HUES6 (cell line): ENCODE data around the gene TXNIP.
A peak's percentile ranks its signal among the peaks of the same experiment; 100 is the strongest.
"Not testable (repeated sequence)": the region's sequence is repeated elsewhere in the genome, so short reads cannot be mapped to it uniquely, and the experiment has no call there.

Source experiments
- H3K27ac ChIP-seq: 2 replicates; pipeline ENCODE4 v1.7.0; 2013; ENCODE audit warnings: low read depth, mild to moderate bottlenecking, low read length, inconsistent platforms
- H3K27me3 ChIP-seq: 2 replicates; pipeline ENCODE4 v1.6.1; 2013; ENCODE audit warnings: low read length; ENCODE audit not compliant: control insufficient read depth, insufficient read depth
- H3K36me3 ChIP-seq: 2 replicates; pipeline ENCODE4 v1.6.1; 2013; ENCODE audit warnings: low read length; ENCODE audit not compliant: control insufficient read depth, insufficient read depth
- H3K4me1 ChIP-seq: 2 replicates; pipeline ENCODE4 v1.6.1; 2013; ENCODE audit warnings: low read length; ENCODE audit not compliant: control insufficient read depth, insufficient read depth
- H3K4me3 ChIP-seq: 2 replicates; pipeline ENCODE4 v1.5.1; 2013; ENCODE audit warnings: low read depth, low read length
- H3K9ac ChIP-seq: one replicate; pipeline ENCODE4 v1.6.1; 2013; ENCODE audit warnings: mild to moderate bottlenecking, low read length
- H3K9me3 ChIP-seq: 2 replicates; pipeline ENCODE4 v1.6.1; 2013; ENCODE audit warnings: low read depth, low read length; ENCODE audit not compliant: control insufficient read depth, insufficient read depth

Gene TXNIP, protein sequence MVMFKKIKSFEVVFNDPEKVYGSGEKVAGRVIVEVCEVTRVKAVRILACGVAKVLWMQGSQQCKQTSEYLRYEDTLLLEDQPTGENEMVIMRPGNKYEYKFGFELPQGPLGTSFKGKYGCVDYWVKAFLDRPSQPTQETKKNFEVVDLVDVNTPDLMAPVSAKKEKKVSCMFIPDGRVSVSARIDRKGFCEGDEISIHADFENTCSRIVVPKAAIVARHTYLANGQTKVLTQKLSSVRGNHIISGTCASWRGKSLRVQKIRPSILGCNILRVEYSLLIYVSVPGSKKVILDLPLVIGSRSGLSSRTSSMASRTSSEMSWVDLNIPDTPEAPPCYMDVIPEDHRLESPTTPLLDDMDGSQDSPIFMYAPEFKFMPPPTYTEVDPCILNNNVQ

DNA sequence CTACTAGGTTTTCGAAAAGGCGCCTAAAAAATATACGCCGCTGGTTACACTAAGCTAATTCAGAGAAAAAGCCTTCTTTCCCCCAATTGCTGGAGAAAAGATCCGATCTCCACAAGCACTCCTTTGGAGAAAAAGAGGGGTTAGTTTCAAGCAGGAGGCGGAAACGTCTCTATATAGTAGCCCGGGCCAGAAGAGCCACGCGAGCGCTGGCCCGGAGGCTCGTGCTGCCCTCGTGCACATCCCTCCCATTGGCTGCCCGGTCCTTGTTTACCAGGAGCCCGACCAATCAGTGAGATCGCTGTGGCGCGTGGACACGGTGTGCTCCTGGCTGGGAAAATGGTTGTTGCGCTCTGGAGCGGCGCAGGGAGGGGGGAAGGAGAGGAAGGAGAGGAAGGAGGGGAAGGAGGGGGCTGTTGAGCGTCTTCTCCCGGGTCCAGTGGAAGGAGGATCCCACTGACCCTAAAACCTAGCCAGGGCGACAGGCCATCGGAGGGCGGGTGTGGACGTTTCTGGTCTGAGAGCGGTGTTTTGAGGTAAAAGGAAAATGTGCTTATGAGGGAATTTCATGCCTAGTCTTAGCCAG is at the start of gene TXNIP:
Gene TXNIP (minus strand): TSS at position 147 of the 583 bp plus-strand sequence. CDS start 313 bp downstream, outside the sequence.
- Histone ChIP-seq H3K9me3 (no peaks in the 10 kb centered on the region), H3K36me3 (peaks cover 30% of the 10 kb centered on the region), H3K27ac (peak within 1 kb of the TSS; percentile 81), H3K27me3 (no peaks in the 10 kb centered on the region), H3K4me3 (peak within 1 kb of the TSS; percentile 96), H3K4me1 (peaks cover 23% of the 10 kb centered on the region), H3K9ac (peak within 1 kb of the TSS; percentile 94)

DNA sequence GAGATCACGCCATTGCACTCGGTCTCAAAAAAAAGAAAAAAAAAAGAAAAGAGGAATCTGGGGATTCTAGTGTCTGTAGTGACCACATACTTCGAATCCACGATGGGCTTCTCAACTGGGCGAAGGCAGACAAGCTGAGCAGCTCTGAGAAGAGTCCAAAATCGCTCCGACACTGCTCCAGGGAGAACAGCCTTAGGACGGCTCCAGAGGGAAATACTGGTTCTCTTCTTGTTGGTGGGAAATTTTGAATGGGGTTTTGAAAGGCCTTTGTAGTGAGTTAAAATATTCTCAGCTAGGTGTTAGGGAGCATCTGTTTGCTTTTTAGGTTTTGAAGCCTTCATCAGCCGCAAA is 43.4 kb upstream of the TXNIP start:
- Histone ChIP-seq H3K9me3 (no peaks in the 10 kb centered on the region), H3K9ac (no peak overlapping the region), H3K4me1 (peaks cover 1% of the 10 kb centered on the region; the same call in 1 of the 2 replicates), H3K27me3 (no peaks in the 10 kb centered on the region), H3K27ac (0 out of 2 replicates have a peak overlapping the region, but pooled peaks have one; percentile 6), H3K4me3 (peak overlapping the region; percentile 84), H3K36me3 (no peaks in the 10 kb centered on the region)

- no peaks in the 10 kb centered on the region for H3K9me3 ChIP-seq
Measured at GRCh38 chr1:146036965-146037646, 40.7 kb upstream of the TXNIP start.

DNA sequence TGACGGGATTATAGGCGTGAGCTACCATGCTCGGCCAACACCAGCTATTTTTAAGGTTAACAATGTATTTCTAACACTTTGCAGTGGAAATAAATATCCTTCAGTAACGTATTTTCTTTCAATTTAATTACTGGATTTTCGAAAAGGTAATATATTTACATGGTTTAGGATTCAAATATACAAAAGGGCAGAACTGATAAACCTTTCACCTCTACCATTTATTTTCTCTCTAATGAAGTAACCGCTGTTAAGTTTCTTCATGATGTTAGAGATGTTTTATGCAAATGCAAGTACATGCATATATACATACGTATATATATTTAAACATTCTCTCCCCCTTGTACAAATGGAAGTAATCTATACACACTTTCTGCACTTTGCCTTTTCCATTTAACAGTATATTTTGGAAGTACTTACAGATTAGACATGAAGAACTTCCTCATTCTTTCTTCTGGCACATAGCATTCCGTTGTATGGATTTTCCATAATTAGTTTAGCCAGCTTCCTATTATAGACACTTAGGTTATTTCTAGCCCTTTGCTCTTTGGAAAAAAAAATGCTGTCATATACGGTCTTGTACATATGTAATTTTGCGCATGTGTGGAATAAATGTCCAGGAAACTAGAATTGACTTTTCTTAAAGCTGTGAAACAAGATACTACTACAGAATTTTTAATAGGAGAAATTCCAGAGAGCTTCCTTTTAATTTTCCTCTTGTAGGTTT is 40.0 kb upstream of the TXNIP start:
- H3K4me3 ChIP-seq, result peak overlapping the region; percentile 84
- H3K9me3 ChIP-seq, result no peaks in the 10 kb centered on the region
- H3K4me1 ChIP-seq, result peaks cover 3% of the 10 kb centered on the region; the same call in 1 of the 2 replicates
- no peaks in the 10 kb centered on the region for H3K36me3 ChIP-seq
- no peak overlapping the region for H3K27ac ChIP-seq
- no peaks in the 10 kb centered on the region for H3K27me3 ChIP-seq
- peak overlapping the region; percentile 63 for H3K9ac ChIP-seq

More at GRCh38 chr1:146036965-146037646, 40.7 kb upstream of the TXNIP start:
- H3K4me1 ChIP-seq, result peaks cover 3% of the 10 kb centered on the region; the same call in 1 of the 2 replicates
- H3K4me3 ChIP-seq, result peak overlapping the region; percentile 84
- peak overlapping the region; percentile 84 for H3K9ac ChIP-seq
- no peaks in the 10 kb centered on the region for H3K36me3 ChIP-seq
- H3K27ac ChIP-seq, result peak overlapping the region; percentile 61; the same call in 1 of the 2 replicates
- no peaks in the 10 kb centered on the region for H3K27me3 ChIP-seq

DNA sequence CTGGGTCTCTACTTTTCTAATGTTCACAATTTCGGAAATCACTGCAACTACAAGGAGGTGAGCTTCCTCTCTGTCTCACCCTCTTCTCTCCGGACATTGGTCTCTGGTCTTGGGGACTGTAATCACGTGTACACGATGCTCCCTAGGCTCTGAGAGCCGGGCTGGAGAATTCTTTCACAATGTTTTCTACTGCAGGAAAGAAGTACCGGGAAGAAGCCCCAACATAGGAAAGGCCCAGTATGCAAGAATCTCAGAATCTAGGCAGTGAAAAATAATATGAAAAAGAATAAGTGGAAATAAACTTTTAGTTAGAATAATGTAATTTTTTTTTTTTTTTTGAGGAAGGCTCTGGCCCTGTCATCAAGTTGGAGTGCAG is 38.7 kb upstream of the TXNIP start:
- Histone ChIP-seq H3K36me3 (no peaks in the 10 kb centered on the region), H3K9ac (no peak overlapping the region), H3K27ac (no peak overlapping the region), H3K4me1 (peaks cover 3% of the 10 kb centered on the region; the same call in 1 of the 2 replicates), H3K4me3 (peak overlapping the region; percentile 84), H3K9me3 (no peaks in the 10 kb centered on the region), H3K27me3 (no peaks in the 10 kb centered on the region)

DNA sequence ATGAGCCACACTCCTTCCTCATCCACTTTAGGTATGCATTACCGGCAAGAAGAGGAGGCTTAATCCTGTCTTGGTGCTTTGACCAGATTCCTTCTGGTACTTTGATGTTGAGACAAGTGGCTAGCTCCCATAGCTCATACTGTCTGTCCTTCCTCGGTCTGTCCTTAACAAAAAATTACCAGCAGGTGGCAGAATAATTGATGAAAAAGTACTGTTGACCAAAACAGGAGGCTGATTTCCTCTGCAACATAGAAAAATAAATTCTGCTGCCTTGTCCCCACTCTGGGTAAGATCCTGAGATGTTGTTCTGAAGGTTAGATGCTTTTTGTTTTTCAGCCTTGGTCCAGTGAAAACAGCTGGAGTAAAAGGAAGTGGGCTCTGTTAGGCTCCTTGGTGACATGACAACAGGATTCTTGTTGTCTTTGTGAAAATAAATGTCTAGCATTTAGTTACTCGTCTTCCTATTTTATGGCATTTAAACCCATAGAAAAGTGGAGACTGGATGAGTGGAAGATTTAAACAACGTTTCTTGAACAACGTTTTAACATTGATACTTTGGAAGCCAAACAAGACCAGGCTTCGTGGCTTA is 36.3 kb upstream of the TXNIP start:
- Histone ChIP-seq H3K9me3 (no peaks in the 10 kb centered on the region), H3K36me3 (no peaks in the 10 kb centered on the region), H3K27me3 (no peaks in the 10 kb centered on the region), H3K4me3 (no peak overlapping the region), H3K9ac (no peak overlapping the region), H3K27ac (no peak overlapping the region), H3K4me1 (peaks cover 3% of the 10 kb centered on the region; the same call in 1 of the 2 replicates)

GRCh38 chr1:146031476-146031875 is 35.1 kb upstream of the TXNIP start:
- H3K4me3 ChIP-seq, result no peak overlapping the region
- H3K9ac ChIP-seq, result no peak overlapping the region
- no peaks in the 10 kb centered on the region for H3K27me3 ChIP-seq
- H3K4me1 ChIP-seq, result peaks cover 3% of the 10 kb centered on the region; the same call in 1 of the 2 replicates
- no peaks in the 10 kb centered on the region for H3K36me3 ChIP-seq
- no peak overlapping the region for H3K27ac ChIP-seq
- H3K9me3 ChIP-seq, result no peaks in the 10 kb centered on the region

GRCh38 chr1:146029117-146029516 is 32.7 kb upstream of the TXNIP start:
- Histone ChIP-seq H3K9ac (no peak overlapping the region), H3K4me3 (no peak overlapping the region), H3K9me3 (no peaks in the 10 kb centered on the region), H3K36me3 (no peaks in the 10 kb centered on the region), H3K4me1 (no peaks in the 10 kb centered on the region), H3K27me3 (no peaks in the 10 kb centered on the region), H3K27ac (no peak overlapping the region)

GRCh38 chr1:146026650-146027049 is 30.3 kb upstream of the TXNIP start:
- H3K4me1 ChIP-seq, H3K27ac ChIP-seq, H3K9me3 ChIP-seq, H3K27me3 ChIP-seq, H3K36me3 ChIP-seq, H3K9ac ChIP-seq, H3K4me3 ChIP-seq: not testable (repeated sequence)

DNA sequence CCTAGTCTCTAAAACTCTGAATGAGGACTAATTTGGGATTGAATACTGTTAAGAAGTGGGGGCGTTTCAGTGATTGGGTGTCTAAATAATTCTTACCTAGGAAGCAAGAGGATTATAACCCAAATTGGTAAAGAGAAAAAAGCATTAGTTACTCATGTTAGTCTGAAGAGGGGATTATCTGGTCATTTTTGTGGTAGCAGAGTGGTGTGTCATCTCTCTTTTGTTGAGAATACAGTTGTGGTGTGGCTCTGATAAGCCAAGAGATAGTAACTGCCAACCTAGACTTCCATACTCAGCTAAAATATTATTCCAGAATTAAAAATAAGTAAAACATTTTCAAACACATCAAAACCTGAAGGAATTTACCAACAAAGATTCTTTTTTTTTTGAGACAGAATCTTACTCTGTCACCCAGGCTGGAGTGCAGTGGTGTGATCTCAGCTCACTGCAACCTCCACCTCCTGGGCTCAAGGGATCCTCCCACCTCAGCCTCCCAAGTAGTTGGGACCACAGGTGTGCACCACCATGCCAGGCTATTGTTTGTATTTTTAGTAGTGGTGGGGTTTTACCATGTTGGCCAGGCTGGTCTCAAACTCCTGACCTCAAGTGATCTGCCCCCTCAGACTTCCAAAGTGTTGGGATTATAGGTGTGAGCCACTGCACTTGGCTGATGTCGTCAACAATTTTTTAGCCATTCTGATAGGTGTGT is 29.6 kb upstream of the TXNIP start:
- not testable (repeated sequence) for H3K27me3 ChIP-seq, H3K36me3 ChIP-seq, H3K4me1 ChIP-seq, H3K9me3 ChIP-seq, H3K9ac ChIP-seq, H3K4me3 ChIP-seq, H3K27ac ChIP-seq
